Measurements from ENCODE around the gene DHRS9.

- TF ChIP-seq CTCF (IDR thresholded peaks at IDR 0.05; ENCODE audit: low read depth, low read length) (no peak), POLR2A (IDR thresholded peaks at IDR 0.05; ENCODE audit: extremely low read depth, insufficient read length) (no peak), MAX (IDR thresholded peaks at IDR 0.05; ENCODE audit: low read depth, low read length) (0 out of 2 replicates have a peak, but pooled peaks have one; percentile 13), MYC (IDR thresholded peaks at IDR 0.05; ENCODE audit: low read depth, low read length) (peak; percentile 36; the same call in 1 of the 2 replicates)
Measured at GRCh38 chr2:169107645-169108044, 38.3 kb downstream of the DHRS9 start.

All from NB4 (cell line).